NCI-H82 treated with DMSO at 0.1 percent for 48 hours (cell line): ENCODE results near the gene CLIC5.

Experiments used
- DNase-seq: peaks from one replicate; lab custom pipeline; 2025; ENCODE audit not compliant: unreplicated experiment; lab: John Stamatoyannopoulos, UW

Gene CLIC5

GRCh38 chr6:46000905-46001304 is 14.8 kb downstream of the CLIC5 start:
- DNase-seq: no peak

GRCh38 chr6:45998524-45998923 is 17.1 kb downstream of the CLIC5 start:
- no peak for DNase-seq

- DNase-seq: no peak
These were observed 17.7 kb downstream of the CLIC5 start for GRCh38 chr6:45997875-45998506.

GRCh38 chr6:45991189-45991588 is 24.5 kb downstream of the CLIC5 start:
- no peak for DNase-seq

GRCh38 chr6:45990162-45990561 is 25.5 kb downstream of the CLIC5 start:
- DNase-seq: no peak

GRCh38 chr6:45988635-45989034 is 27.0 kb downstream of the CLIC5 start:
- no peak for DNase-seq

GRCh38 chr6:45987856-45988255 is 27.8 kb downstream of the CLIC5 start:
- DNase-seq: no peak

GRCh38 chr6:45986746-45987274 is 28.9 kb downstream of the CLIC5 start:
- DNase-seq: no peak

GRCh38 chr6:45984788-45985425 is 30.8 kb downstream of the CLIC5 start:
- DNase-seq: no peak

GRCh38 chr6:45984347-45984746 is 31.3 kb downstream of the CLIC5 start:
- no peak for DNase-seq

GRCh38 chr6:45983062-45983461 is 32.6 kb downstream of the CLIC5 start:
- no peak for DNase-seq

GRCh38 chr6:45982280-45983036 is 33.2 kb downstream of the CLIC5 start:
- DNase-seq: no peak

- DNase-seq: no peak
These were observed 34.6 kb downstream of the CLIC5 start for GRCh38 chr6:45981046-45981445.

GRCh38 chr6:45979311-45979710 is 36.3 kb downstream of the CLIC5 start:
- DNase-seq: no peak

GRCh38 chr6:45974596-45974995 is 41.1 kb downstream of the CLIC5 start:
- no peak for DNase-seq

GRCh38 chr6:45972795-45973503 is 42.7 kb downstream of the CLIC5 start:
- DNase-seq: no peak

GRCh38 chr6:45971287-45971686 is 44.4 kb downstream of the CLIC5 start:
- DNase-seq: no peak

GRCh38 chr6:45970326-45970725 is 45.3 kb downstream of the CLIC5 start:
- DNase-seq: no peak

- no peak for DNase-seq
These were observed 45.8 kb downstream of the CLIC5 start for GRCh38 chr6:45969883-45970282.

GRCh38 chr6:45969026-45969425 is 46.6 kb downstream of the CLIC5 start:
- no peak for DNase-seq

GRCh38 chr6:45967363-45967762 is 48.3 kb downstream of the CLIC5 start:
- no peak for DNase-seq
